K562 (cell line): ENCODE measurements around the gene MMP24OS. TPM values are rescaled to one million over a fixed set of nuclear protein-coding genes. Genes with fewer than 3 reads are reported as not detected.

Source experiments
- ZNF384 ChIP-seq: IDR thresholded peaks from 2 replicates; pipeline ENCODE4 v1.6.1; 2012; ENCODE audit warnings: low read depth, low read length, improper control_type of control experiment
- polyA plus RNA-seq, 8 experiments: library from polyadenylated mRNA; depleted of rRNA in 4 of 8; stranded (reverse) in 5 of 8; unstranded in 3 of 8; fragments of >200 nt; fragmentation: Nextera tagmentation in 2 of 8; fragmentation: Illumina TruSeq in 1 of 8; extraction: Ambion mirVana in 2 of 8; extraction: Trizol in 1 of 8; gene quantifications; 2 replicates each; pipeline versions ENCODE4 v1.2.1 to v1.2.3, GENCODE V29; 2011 to 2014; ENCODE audit warnings: inconsistent platforms in 1 of 8, missing spikeins in 1 of 8
- total RNA-seq, 7 experiments: library from RNA; depleted of rRNA in 6 of 7; stranded (reverse); fragments of >200 nt in 6 of 7; fragmentation: Illumina TruSeq in 2 of 7; extraction: Trizol in 2 of 7; gene quantifications; 2 replicates each; pipeline versions ENCODE4 v1.2.1 to v1.2.3, GENCODE V29; 2011 to 2021; ENCODE audit warnings: low replicate concordance in 1 of 7
- TF ChIP-seq, protein P1 (sequence below), 2 experiments: fragments of 200-800 bp in 1 of 2; sonication (Bioruptor generic) in 1 of 2; sonication (generic) in 1 of 2; formaldehyde crosslinking in 1 of 2; IDR thresholded peaks in 1 of 2; conservative IDR thresholded peaks in 1 of 2; 2 replicates each; pipeline versions ENCODE4 v1.5.0 to v1.6.1; 2016 to 2020; ENCODE audit warnings: missing compliant biosample characterization in 1 of 2, missing genetic modification characterization in 1 of 2, missing genetic modification reagents in 1 of 2
- TF ChIP-seq, protein P2 (sequence below), 2 experiments: fragments of 450-650 bp; IDR thresholded peaks; 2 replicates each; pipeline ENCODE4 v1.6.1; 2018; ENCODE audit warnings: mild to moderate bottlenecking in 2 of 2, low read depth in 1 of 2; ENCODE audit not compliant: partially characterized antibody in 2 of 2
- TF ChIP-seq, protein P3 (sequence below): fragments of 450-650 bp; IDR thresholded peaks from 2 replicates; pipeline ENCODE4 v1.6.1; 2017; ENCODE audit warnings: antibody characterized with exemption, mild to moderate bottlenecking
- TF ChIP-seq, protein P4 (sequence below): fragments of 450-650 bp; formaldehyde crosslinking; IDR thresholded peaks from 2 replicates; pipeline ENCODE4 v1.4.0; 2020; ENCODE audit warnings: mild to moderate bottlenecking, moderate library complexity

MMP24OS gene
- total and polyA plus RNA-seq, 9 of the 15 experiments (the other 6 are each of a cell fraction or from before 2014, with no cell fraction given) = 0.92 to 41.5 (median 11.4) TPM

DNA sequence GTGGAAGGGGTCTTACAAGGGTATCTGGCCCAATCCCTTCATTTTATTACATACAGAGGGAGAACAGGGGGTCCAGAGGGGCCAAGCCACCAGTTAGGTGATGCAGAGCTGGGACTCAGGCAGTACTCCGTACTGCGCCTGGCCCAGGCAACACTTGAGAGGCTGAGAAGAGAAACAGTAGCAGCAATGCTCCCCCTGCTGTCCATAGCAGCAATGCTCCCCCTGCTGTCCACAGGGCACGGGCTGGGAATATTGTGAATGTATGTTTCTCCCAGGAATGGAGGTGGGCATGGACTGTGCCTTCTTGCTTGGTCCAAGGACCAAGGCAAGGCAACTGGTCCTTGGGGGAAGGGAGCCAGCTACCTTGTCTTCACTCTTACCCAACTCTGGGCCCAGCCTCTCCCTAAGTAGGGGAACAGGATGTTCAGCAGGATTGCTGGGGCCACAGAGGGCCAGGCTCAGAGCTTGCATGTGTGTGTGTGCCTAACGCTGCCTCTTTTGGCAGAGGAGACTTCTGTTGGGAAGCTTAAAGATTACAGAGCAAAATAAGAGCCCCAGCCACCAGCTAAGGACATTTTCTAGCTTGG lies 29.1 kb upstream of the MMP24OS start (continued):
- TF ChIP-seq, protein P1, sequence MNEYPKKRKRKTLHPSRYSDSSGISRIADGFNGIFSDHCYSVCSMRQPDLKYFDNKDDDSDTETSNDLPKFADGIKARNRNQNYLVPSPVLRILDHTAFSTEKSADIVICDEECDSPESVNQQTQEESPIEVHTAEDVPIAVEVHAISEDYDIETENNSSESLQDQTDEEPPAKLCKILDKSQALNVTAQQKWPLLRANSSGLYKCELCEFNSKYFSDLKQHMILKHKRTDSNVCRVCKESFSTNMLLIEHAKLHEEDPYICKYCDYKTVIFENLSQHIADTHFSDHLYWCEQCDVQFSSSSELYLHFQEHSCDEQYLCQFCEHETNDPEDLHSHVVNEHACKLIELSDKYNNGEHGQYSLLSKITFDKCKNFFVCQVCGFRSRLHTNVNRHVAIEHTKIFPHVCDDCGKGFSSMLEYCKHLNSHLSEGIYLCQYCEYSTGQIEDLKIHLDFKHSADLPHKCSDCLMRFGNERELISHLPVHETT (CRISPR knock-in tag; conservative IDR thresholded peaks at IDR 0.05 in 1 of 2, IDR thresholded peaks at IDR 0.05 in 1 of 2) = 0 out of 4 replicates have a peak, but pooled peaks of 1 of the 2 experiments have one; percentile 34
- TF ChIP-seq, protein P2, sequence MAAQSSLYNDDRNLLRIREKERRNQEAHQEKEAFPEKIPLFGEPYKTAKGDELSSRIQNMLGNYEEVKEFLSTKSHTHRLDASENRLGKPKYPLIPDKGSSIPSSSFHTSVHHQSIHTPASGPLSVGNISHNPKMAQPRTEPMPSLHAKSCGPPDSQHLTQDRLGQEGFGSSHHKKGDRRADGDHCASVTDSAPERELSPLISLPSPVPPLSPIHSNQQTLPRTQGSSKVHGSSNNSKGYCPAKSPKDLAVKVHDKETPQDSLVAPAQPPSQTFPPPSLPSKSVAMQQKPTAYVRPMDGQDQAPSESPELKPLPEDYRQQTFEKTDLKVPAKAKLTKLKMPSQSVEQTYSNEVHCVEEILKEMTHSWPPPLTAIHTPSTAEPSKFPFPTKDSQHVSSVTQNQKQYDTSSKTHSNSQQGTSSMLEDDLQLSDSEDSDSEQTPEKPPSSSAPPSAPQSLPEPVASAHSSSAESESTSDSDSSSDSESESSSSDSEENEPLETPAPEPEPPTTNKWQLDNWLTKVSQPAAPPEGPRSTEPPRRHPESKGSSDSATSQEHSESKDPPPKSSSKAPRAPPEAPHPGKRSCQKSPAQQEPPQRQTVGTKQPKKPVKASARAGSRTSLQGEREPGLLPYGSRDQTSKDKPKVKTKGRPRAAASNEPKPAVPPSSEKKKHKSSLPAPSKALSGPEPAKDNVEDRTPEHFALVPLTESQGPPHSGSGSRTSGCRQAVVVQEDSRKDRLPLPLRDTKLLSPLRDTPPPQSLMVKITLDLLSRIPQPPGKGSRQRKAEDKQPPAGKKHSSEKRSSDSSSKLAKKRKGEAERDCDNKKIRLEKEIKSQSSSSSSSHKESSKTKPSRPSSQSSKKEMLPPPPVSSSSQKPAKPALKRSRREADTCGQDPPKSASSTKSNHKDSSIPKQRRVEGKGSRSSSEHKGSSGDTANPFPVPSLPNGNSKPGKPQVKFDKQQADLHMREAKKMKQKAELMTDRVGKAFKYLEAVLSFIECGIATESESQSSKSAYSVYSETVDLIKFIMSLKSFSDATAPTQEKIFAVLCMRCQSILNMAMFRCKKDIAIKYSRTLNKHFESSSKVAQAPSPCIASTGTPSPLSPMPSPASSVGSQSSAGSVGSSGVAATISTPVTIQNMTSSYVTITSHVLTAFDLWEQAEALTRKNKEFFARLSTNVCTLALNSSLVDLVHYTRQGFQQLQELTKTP (IDR thresholded peaks at IDR 0.05; ENCODE audit: low read depth in 1 of 2, partially characterized antibody in 2 of 2) = no peak
- TF ChIP-seq, protein P3, sequence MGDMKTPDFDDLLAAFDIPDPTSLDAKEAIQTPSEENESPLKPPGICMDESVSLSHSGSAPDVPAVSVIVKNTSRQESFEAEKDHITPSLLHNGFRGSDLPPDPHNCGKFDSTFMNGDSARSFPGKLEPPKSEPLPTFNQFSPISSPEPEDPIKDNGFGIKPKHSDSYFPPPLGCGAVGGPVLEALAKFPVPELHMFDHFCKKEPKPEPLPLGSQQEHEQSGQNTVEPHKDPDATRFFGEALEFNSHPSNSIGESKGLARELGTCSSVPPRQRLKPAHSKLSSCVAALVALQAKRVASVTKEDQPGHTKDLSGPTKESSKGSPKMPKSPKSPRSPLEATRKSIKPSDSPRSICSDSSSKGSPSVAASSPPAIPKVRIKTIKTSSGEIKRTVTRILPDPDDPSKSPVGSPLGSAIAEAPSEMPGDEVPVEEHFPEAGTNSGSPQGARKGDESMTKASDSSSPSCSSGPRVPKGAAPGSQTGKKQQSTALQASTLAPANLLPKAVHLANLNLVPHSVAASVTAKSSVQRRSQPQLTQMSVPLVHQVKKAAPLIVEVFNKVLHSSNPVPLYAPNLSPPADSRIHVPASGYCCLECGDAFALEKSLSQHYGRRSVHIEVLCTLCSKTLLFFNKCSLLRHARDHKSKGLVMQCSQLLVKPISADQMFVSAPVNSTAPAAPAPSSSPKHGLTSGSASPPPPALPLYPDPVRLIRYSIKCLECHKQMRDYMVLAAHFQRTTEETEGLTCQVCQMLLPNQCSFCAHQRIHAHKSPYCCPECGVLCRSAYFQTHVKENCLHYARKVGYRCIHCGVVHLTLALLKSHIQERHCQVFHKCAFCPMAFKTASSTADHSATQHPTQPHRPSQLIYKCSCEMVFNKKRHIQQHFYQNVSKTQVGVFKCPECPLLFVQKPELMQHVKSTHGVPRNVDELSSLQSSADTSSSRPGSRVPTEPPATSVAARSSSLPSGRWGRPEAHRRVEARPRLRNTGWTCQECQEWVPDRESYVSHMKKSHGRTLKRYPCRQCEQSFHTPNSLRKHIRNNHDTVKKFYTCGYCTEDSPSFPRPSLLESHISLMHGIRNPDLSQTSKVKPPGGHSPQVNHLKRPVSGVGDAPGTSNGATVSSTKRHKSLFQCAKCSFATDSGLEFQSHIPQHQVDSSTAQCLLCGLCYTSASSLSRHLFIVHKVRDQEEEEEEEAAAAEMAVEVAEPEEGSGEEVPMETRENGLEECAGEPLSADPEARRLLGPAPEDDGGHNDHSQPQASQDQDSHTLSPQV = peak; percentile 39; the same call in 1 of the 2 replicates
- TF ChIP-seq, protein P4, sequence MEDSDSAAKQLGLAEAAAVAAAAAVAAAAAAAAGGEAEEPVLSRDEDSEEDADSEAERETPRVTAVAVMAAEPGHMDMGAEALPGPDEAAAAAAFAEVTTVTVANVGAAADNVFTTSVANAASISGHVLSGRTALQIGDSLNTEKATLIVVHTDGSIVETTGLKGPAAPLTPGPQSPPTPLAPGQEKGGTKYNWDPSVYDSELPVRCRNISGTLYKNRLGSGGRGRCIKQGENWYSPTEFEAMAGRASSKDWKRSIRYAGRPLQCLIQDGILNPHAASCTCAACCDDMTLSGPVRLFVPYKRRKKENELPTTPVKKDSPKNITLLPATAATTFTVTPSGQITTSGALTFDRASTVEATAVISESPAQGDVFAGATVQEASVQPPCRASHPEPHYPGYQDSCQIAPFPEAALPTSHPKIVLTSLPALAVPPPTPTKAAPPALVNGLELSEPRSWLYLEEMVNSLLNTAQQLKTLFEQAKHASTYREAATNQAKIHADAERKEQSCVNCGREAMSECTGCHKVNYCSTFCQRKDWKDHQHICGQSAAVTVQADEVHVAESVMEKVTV (CRISPR knock-in tag) = 0 out of 2 replicates have a peak, but pooled peaks have one; percentile 24
- 0 out of 2 replicates have a peak, but pooled peaks have one; percentile 33 for TF ChIP-seq ZNF384
